ENCODE results near the gene CRACDL.

- TF ChIP-seq POLR2A (IDR thresholded peaks at IDR 0.05; ENCODE audit: low read depth, low read length) (no peak), POLR2AphosphoS5 (IDR thresholded peaks at IDR 0.05; ENCODE audit: low read depth, low read length) (no peak), TAF1 (IDR thresholded peaks at IDR 0.05; ENCODE audit: low read depth, low read length) (no peak), POU2F2 (IDR thresholded peaks at IDR 0.05; ENCODE audit: low read depth, low read length) (no peak)
These were observed 38.3 kb downstream of the CRACDL start for GRCh38 chr2:98897746-98898145.
